SK-N-SH treated with all-trans-retinoic acid at 6 μM for 48 hours (cell line): Measurements from ENCODE around the gene HTD2.
A peak's percentile ranks its signal among the peaks of the same experiment; 100 is the strongest.

Experiments used
- ATAC-seq: fragments of 200-7000 bp; cut with Tn5 transposase; 3 replicates; pipeline ENCODE4 v1.9.1; 2020; ENCODE audit warnings: mild to moderate bottlenecking, moderate library complexity
- ARNTL ChIP-seq: fragments of 450-650 bp; formaldehyde crosslinking; IDR thresholded peaks from 2 replicates; pipeline ENCODE4 v1.5.0; 2020; ENCODE audit warnings: low read depth, mild to moderate bottlenecking, moderate library complexity, borderline replicate concordance
- BACH2 ChIP-seq: fragments of 250-450 bp; sonication (Bioruptor Pico); IDR thresholded peaks from 2 replicates; pipeline ENCODE4 v1.9.0; 2021; ENCODE audit warnings: mild to moderate bottlenecking, borderline replicate concordance
- CSDC2 ChIP-seq: fragments of 250-450 bp; sonication (Bioruptor Pico); IDR thresholded peaks from 2 replicates; pipeline ENCODE4 v1.5.0; 2020; ENCODE audit warnings: mild to moderate bottlenecking, moderate library complexity
- ESRRG ChIP-seq: fragments of 250-450 bp; sonication (Bioruptor Pico); IDR thresholded peaks from 2 replicates; pipeline ENCODE4 v1.6.1; 2021; ENCODE audit warnings: mild to moderate bottlenecking
- GLIS3 ChIP-seq: fragments of 250-450 bp; sonication (Bioruptor Pico); IDR thresholded peaks from 2 replicates; pipeline ENCODE4 v1.5.0; 2020; ENCODE audit warnings: mild to moderate bottlenecking, moderate library complexity
- ISL1 ChIP-seq: fragments of 250-450 bp; sonication (Bioruptor Pico); IDR thresholded peaks from 2 replicates; pipeline ENCODE4 v2.1.2; 2022; ENCODE audit warnings: mild to moderate bottlenecking, moderate library complexity
- PPARA ChIP-seq: fragments of 250-450 bp; sonication (Bioruptor Pico); IDR thresholded peaks from 2 replicates; pipeline ENCODE4 v1.5.0; 2020; ENCODE audit warnings: mild to moderate bottlenecking, borderline replicate concordance
- RARB ChIP-seq: fragments of 250-450 bp; sonication (Bioruptor Pico); IDR thresholded peaks from 2 replicates; pipeline ENCODE4 v1.8.0; 2021; ENCODE audit warnings: mild to moderate bottlenecking, moderate library complexity
- SNAI2 ChIP-seq: fragments of 250-450 bp; sonication (Bioruptor Pico); IDR thresholded peaks from 2 replicates; pipeline ENCODE4 v1.5.0; 2020; ENCODE audit warnings: mild to moderate bottlenecking, moderate library complexity
- TCF4 ChIP-seq: fragments of 250-450 bp; sonication (Bioruptor Pico); IDR thresholded peaks from 2 replicates; pipeline ENCODE4 v1.8.0; 2021; ENCODE audit warnings: mild to moderate bottlenecking, moderate library complexity, borderline replicate concordance
- TOX ChIP-seq: fragments of 250-450 bp; sonication (Bioruptor Pico); IDR thresholded peaks from 2 replicates; pipeline ENCODE4 v1.8.0; 2021; ENCODE audit warnings: mild to moderate bottlenecking, moderate library complexity, borderline replicate concordance
- TSHZ2 ChIP-seq: fragments of 250-450 bp; sonication (Bioruptor Pico); IDR thresholded peaks from 2 replicates; pipeline ENCODE4 v1.5.0; 2020; ENCODE audit warnings: mild to moderate bottlenecking, moderate library complexity
- ZC3H10 ChIP-seq: fragments of 250-450 bp; sonication (Bioruptor Pico); IDR thresholded peaks from 2 replicates; pipeline ENCODE4 v1.5.1; 2021; ENCODE audit warnings: mild to moderate bottlenecking, moderate library complexity
- ZFP3 ChIP-seq: fragments of 250-450 bp; sonication (Bioruptor Pico); IDR thresholded peaks from 2 replicates; pipeline ENCODE4 v1.5.0; 2020; ENCODE audit warnings: mild to moderate bottlenecking, moderate library complexity
- ZFP30 ChIP-seq: fragments of 450-650 bp; formaldehyde crosslinking; IDR thresholded peaks from 2 replicates; pipeline ENCODE4 v1.5.0; 2022; ENCODE audit warnings: mild to moderate bottlenecking, moderate library complexity
- ZNF565 ChIP-seq: fragments of 450-650 bp; formaldehyde crosslinking; conservative IDR thresholded peaks from 2 replicates; pipeline ENCODE4 v1.5.0; 2020; ENCODE audit warnings: low read depth, mild to moderate bottlenecking, moderate library complexity
- ZNF70 ChIP-seq: fragments of 450-650 bp; formaldehyde crosslinking; IDR thresholded peaks from 2 replicates; pipeline ENCODE4 v1.5.0; 2020; ENCODE audit warnings: mild to moderate bottlenecking, moderate library complexity
- ZNF8 ChIP-seq: fragments of 450-650 bp; formaldehyde crosslinking; IDR thresholded peaks from 2 replicates; pipeline ENCODE4 v1.5.0; 2020; ENCODE audit warnings: mild to moderate bottlenecking, moderate library complexity
- TF ChIP-seq, protein P1 (sequence below): fragments of 250-450 bp; sonication (Bioruptor Pico); IDR thresholded peaks from 2 replicates; pipeline ENCODE4 v1.8.0; 2020; ENCODE audit warnings: mild to moderate bottlenecking, moderate library complexity, borderline replicate concordance
- TF ChIP-seq, protein P2 (sequence below): fragments of 250-450 bp; sonication (Bioruptor Pico); IDR thresholded peaks from 2 replicates; pipeline ENCODE4 v1.5.1; 2021; ENCODE audit warnings: mild to moderate bottlenecking, moderate library complexity
- TF ChIP-seq, protein P3 (sequence below): fragments of 250-450 bp; sonication (Bioruptor Pico); IDR thresholded peaks from 2 replicates; pipeline ENCODE4 v1.5.1; 2020; ENCODE audit warnings: low read depth, mild to moderate bottlenecking, moderate library complexity

Gene HTD2

DNA sequence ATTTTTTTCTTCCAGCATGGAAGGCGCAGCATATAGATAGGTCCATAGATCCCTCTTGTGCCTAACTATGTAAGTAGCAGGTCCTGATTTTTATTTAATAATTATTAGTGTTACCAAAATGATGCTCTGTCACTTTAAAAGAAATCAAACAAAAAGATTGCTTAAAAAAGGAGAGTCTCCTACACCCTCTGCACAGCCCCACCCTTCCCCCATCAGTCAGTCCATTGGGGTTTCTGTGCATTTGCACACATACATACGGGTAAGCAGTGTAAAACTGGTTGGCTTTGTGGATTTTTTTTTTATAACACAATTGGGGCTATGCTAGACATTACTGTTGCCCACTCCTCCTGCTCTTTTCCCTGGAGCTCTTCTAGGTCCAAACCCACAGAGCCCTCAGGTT is 7.2 kb upstream of the HTD2 start (continued):
- TF ChIP-seq TSHZ2 (CRISPR knock-in tag): no peak
- no peak for TF ChIP-seq SNAI2 (CRISPR knock-in tag)

- ATAC-seq: peak; percentile 57; the same call in 2 of the 3 replicates
- no peak for TF ChIP-seq SNAI2 (CRISPR knock-in tag)
These were observed 6.3 kb upstream of the HTD2 start for GRCh38 chr3:58299839-58300516.

GRCh38 chr3:58307639-58308215 is 1.4 kb downstream of the HTD2 start:
- peak; percentile 24 for ATAC-seq
- TF ChIP-seq, protein P1, sequence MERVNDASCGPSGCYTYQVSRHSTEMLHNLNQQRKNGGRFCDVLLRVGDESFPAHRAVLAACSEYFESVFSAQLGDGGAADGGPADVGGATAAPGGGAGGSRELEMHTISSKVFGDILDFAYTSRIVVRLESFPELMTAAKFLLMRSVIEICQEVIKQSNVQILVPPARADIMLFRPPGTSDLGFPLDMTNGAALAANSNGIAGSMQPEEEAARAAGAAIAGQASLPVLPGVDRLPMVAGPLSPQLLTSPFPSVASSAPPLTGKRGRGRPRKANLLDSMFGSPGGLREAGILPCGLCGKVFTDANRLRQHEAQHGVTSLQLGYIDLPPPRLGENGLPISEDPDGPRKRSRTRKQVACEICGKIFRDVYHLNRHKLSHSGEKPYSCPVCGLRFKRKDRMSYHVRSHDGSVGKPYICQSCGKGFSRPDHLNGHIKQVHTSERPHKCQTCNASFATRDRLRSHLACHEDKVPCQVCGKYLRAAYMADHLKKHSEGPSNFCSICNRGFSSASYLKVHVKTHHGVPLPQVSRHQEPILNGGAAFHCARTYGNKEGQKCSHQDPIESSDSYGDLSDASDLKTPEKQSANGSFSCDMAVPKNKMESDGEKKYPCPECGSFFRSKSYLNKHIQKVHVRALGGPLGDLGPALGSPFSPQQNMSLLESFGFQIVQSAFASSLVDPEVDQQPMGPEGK (CRISPR knock-in tag): no peak
- TF ChIP-seq TCF4 (CRISPR knock-in tag) (no peak), ARNTL (CRISPR knock-in tag) (no peak), PPARA (CRISPR knock-in tag) (no peak), GLIS3 (CRISPR knock-in tag) (no peak), ZC3H10 (no peak), TOX (CRISPR knock-in tag) (no peak), SNAI2 (CRISPR knock-in tag) (no peak), ZNF70 (CRISPR knock-in tag) (no peak), RARB (CRISPR knock-in tag) (no peak)
- TF ChIP-seq, protein P2, sequence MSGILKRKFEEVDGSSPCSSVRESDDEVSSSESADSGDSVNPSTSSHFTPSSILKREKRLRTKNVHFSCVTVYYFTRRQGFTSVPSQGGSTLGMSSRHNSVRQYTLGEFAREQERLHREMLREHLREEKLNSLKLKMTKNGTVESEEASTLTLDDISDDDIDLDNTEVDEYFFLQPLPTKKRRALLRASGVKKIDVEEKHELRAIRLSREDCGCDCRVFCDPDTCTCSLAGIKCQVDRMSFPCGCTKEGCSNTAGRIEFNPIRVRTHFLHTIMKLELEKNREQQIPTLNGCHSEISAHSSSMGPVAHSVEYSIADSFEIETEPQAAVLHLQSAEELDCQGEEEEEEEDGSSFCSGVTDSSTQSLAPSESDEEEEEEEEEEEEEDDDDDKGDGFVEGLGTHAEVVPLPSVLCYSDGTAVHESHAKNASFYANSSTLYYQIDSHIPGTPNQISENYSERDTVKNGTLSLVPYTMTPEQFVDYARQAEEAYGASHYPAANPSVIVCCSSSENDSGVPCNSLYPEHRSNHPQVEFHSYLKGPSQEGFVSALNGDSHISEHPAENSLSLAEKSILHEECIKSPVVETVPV (CRISPR knock-in tag): no peak

GRCh38 chr3:58308728-58309127 is 2.4 kb downstream of the HTD2 start:
- TF ChIP-seq RARB (CRISPR knock-in tag) (no peak), BACH2 (CRISPR knock-in tag) (no peak), ZC3H10 (no peak), ZNF8 (CRISPR knock-in tag) (no peak), ISL1 (CRISPR knock-in tag) (no peak), ZFP30 (no peak), ESRRG (CRISPR knock-in tag) (no peak), ZNF70 (CRISPR knock-in tag) (no peak), ZFP3 (CRISPR knock-in tag) (no peak), ZNF565 (CRISPR knock-in tag) (no peak), CSDC2 (no peak), ARNTL (CRISPR knock-in tag) (no peak), TCF4 (CRISPR knock-in tag) (no peak), GLIS3 (CRISPR knock-in tag) (no peak)
- TF ChIP-seq, protein P2 (CRISPR knock-in tag): no peak
- TF ChIP-seq, protein P3, sequence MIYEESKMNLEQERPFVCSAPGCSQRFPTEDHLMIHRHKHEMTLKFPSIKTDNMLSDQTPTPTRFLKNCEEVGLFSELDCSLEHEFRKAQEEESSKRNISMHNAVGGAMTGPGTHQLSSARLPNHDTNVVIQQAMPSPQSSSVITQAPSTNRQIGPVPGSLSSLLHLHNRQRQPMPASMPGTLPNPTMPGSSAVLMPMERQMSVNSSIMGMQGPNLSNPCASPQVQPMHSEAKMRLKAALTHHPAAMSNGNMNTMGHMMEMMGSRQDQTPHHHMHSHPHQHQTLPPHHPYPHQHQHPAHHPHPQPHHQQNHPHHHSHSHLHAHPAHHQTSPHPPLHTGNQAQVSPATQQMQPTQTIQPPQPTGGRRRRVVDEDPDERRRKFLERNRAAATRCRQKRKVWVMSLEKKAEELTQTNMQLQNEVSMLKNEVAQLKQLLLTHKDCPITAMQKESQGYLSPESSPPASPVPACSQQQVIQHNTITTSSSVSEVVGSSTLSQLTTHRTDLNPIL (CRISPR knock-in tag): no peak
- TF ChIP-seq, protein P1 (CRISPR knock-in tag): no peak
- ATAC-seq: no peak
